ENCODE measurements around the gene AKR1A1.

- TF ChIP-seq CTCF (IDR thresholded peaks at IDR 0.05) (no peak), POLR2A (IDR thresholded peaks at IDR 0.05) (no peak)
Observed at GRCh38 chr1:45604239-45604638, 53.6 kb downstream of the AKR1A1 start.
